Right renal pelvis (tissue), 4 donors: Measurements from ENCODE around the gene SLCO4C1. TPM values are rescaled to one million over a fixed set of nuclear protein-coding genes. Genes with fewer than 3 reads are reported as not detected.

Experiments used
- DNase-seq, 4 donors: peaks; one replicate each; pipeline ENCODE4 v3.0.0-alpha.2; 2013; ENCODE audit warnings: low read depth in 4 of 4, low spot score in 3 of 4, missing footprints in 1 of 4
- polyA plus RNA-seq, 4 donors: library from polyadenylated mRNA; unstranded; fragments of 120-200 nt; gene quantifications; one replicate each; pipeline ENCODE4 v1.2.1, GENCODE V29; 2013; ENCODE audit not compliant: insufficient read length in 4 of 4

Gene SLCO4C1
- polyA plus RNA-seq, 4 donors: 19.2 to 30.0 (median 29.3) TPM

DNA sequence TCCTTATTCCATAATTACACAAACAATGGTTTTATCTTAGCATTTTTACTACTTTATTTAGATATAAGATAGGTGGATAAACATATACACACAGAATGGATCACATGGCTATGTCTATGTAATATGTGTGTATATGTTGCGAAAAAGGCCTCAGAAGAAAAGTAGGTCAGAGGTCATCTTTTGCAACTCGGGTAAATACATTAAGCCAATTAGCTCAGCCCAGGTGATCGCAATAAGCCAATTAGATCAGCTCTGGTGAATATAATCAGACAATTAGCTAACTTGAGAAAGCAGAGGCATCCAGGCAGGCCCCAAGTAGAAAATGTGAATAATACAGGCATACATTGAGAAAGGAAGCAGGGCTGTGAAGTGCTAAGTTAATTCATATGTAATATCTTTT, 24.3 kb downstream of the SLCO4C1 start:
- DNase-seq: no peak

DNA sequence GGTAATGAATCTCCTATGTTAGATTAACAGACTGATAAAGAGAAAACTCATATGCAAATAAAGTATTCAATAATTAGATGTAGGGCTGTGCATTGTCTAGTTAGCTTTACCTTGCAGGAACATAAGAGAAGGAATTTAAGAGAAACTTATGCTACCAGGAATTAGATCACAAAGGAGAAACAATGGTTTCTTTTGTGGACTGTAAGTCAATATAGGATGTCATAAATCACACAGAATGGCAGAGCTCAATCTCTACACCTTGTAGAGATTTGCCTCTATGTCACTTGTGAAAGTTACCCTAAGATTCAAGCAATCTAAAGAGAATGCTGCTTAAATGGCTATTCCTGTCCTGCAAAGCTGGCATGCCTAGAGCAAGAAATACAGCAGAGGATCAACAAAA, 26.0 kb downstream of the SLCO4C1 start:
- DNase-seq: no peak

DNA sequence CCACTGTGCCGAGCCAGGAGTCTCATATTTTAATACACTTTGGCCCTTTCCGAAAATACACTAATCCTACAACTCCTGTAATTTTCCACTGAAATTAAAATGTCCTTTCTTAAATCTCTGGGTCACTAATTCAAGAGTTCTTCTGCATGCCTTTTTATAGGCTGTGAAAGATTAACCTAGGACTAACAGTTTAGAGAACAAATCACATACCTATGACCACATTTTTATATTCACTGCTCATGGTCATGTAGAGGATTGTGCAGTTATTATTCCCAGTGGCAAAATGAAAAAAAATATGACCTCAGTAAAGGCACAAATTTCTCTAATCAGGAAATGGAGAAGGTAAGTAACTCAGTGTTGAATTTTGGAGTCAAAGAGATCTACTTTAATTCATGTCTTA, 33.4 kb downstream of the SLCO4C1 start:
- no peak for DNase-seq

DNA sequence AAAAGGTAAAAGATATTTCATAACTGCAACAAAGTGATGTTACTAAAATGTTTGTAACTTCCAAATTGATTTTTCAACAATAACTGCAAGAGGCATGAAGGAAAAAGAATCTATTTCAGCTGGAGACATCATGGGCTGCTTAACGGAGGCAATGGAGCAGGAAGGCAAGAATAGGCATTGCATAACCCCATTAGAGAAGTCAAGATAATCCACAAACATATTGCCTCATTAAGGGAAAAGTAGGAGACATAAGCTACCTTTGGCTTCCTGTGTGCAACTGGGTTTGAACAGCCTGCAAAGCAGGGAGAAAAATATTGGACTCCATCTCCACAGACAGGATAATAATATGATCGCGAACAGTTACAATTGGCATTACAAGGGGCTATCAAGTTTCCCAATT, 46.7 kb downstream of the SLCO4C1 start:
- no peak for DNase-seq

GRCh38 chr5:102243213-102243612, 52.9 kb downstream of the SLCO4C1 start:
- no peak for DNase-seq

DNA sequence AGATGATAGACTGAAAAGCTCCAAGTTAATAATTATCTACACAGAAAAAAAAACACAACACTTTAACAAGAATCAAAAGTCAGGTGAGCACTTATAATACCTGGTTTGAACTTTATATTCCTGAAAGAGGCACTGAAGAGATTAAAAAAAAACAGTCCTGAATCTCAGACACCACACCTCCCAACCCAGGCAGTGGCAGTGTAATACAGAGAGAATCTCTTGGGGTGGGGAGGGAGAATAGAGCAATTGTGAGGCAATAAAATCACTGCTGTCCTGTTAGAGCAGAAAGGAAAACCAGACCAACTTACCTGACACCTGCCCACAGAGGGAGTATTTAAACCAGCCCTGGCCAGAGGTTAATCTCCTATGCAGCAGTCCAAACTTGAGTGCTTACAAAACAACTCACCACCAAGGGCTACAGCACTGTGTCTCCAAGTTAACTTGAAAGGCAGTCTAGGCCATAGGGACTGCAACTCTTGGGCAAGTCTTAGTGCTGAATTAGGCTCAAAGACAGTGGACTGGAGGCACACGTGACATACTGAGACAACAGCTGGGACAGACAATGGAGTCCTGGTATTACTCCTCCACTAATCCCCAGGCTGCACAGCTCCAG, 54.2 kb downstream of the SLCO4C1 start:
- DNase-seq: no peak

DNA sequence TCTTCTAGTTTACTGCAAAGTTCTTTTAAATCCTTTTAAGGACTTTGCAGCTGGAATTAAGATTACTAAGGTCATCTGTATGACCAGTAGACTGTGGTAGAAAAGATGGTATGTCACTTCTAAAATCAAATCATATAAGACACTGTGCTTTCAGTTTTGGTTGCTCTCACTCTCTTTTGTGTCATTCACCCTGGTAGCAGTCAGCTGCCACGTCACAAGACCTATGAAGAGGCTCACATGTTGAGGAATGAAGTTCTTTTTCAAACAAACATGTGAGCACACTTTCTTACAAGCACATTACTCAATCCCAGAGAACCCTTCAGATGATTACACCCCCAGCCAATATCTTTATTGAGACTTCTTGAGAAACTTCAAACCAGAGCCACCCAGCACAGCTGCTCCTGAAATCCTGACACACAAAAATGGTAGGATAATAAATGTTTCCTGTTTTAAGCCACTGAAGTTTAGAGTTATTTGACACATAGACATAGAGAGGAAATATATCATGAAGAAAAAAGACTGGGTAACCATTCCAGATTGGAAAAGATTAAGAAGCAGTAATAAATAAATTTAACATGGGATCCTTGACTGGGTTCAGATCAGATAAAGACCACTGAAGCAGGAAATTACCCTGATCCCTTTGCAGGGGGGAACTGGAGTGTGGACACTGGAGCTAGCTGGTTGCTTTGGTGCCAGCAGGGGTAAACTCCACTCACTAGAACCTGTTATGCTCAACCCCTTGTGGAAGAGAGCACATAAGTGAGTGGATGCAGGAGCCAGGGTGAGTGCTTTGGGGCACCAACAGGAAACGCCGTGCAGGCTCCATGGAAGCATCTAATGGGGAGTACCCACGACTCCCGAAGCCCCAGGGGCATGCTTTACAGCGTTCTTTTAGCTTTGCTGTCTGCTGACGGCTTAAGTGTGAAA, 64.1 kb downstream of the SLCO4C1 start:
- DNase-seq: no peak

DNA sequence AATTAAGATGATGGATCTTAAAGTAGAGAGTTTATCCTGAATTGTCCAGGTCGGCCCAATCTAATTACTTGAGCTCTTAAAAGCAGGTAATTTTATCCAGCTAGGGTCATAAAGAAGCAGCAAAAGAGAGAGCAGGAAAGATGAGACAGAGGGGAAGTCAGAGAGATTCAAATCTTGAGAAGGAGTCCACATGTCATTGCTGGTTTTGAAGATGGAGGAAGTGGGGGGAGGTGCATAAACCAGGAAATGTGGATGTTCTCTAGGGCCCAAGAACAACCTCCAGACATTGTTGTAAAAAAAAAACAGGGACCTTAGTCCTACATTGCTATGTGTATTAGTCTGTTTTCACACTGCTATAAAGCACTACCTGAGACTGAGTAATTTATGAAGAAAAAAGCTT, 66.4 kb downstream of the SLCO4C1 start:
- no peak for DNase-seq

DNA sequence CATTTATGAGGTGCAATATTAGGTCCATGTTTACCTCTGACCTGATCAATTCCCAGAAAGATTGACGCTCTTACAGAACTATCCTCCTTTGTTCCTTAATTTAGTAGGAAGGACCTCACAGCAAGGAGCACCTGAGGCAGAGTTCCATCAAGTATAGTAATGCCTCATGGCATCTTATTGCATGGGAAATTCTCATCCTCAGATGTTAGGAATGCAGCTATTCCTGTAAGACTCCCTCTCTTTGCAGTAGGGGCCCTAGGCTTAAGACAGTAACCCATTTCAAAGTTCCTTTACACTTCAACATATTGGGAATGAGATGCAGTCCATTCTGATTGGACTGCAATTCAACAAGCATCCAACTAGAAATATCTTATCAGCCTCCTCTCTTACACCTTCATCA, 69.8 kb downstream of the SLCO4C1 start:
- DNase-seq: no peak

DNA sequence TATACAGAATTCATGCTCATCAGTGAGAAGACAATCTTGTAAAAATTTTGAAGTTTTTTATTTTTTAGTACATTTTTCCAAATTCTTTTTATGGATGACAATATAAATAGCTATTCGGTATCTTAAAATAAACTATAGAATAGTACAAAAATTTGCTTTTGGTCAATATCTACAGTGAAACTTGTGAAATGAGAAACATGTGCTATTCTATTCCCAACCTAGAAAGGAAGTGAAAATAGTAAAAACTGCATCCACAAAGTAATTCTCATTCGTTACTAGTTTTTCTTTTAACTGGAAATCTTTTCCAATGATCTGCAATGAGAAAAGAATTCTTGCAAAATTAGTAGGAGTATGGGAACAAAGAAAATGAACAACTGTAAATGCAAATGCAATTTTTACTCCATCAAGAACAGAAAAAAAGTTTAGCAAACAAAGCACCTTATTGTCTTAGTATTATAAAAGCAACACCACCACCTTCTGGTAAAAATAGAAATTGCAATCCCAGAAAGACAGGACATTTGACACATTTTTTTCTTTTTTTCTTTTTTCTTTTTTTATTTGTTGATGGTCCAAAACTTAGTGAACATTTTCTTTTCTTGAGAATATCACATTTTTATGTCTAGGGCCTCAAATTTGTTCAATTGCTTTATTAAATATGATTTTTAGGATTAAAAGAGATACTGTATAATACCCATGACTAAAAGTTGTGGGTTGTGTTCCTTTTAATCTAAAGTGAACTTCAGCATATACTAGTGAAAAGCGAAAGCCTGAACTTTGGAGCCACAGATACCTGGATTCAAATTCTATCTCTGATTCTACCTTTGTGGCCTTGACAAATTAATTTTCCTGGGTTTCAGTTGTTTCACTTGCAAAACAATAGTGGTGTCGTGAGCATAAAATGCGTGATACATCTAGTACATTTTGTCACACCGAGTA, 72.3 kb downstream of the SLCO4C1 start:
- DNase-seq: peak in 2 of 4 donors; percentile 10 to 22

- no peak for DNase-seq
These were observed 73.3 kb downstream of the SLCO4C1 start for GRCh38 chr5:102222772-102223171.

DNA sequence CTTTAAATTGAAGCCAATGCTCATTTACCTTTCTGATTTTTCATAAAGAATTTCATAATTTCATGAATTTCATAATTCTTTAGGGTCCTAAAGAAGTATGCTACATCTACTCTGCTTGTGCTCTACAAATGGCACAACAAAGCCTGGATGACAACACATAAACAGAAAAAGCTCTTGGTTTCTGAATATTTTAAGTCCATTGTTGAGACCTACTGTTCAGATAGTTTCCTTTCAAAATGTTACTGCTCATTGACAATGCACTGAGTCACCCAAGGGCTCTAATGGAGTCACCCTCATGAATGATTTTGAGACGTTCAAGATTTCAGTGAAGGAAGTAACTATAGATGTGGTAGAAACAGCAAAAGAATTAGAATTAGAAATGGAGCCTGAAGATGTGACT, 74.1 kb downstream of the SLCO4C1 start:
- no peak for DNase-seq

DNA sequence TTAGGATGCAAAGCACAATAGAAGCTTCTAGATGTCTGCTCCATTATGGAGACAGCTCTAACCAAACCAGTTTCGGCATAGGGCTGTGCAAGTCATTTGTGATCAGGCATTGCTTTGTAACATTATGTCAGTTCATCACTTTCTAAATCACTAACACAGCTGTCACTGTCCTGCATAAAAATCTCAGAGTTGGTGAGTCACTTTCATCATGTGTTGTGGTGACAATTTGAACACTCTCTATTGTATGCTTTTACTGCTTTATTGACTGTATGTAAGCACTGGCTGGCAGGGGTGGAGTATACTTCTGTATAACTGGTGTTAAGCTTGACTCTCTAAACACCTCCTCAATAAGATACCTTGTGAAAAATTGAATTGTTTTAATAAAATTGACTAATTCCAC, 77.9 kb downstream of the SLCO4C1 start:
- no peak for DNase-seq

DNA sequence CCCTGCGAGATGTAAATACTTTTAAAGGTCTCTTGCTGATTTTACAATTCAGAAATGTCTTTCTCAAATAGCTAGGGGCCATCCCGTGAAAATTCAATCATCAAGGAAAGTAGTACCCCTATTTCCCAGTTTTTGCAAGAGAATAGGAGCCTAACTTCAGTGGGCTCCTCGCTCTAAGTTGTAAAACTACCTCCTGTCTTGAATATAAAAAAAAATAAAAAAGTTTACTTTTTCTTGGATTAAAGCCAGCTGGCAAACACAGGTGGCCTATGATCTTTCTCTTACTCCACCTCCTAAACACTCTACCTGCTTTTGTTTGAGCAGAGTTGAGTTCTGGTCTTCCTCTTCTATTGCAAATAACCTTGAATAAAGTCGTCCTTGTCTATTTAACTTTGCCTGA, 79.4 kb downstream of the SLCO4C1 start:
- DNase-seq: no peak

- no peak for DNase-seq
These were observed 84.9 kb downstream of the SLCO4C1 start for GRCh38 chr5:102211165-102211564.

- no peak for DNase-seq
These were observed 95.2 kb downstream of the SLCO4C1 start for GRCh38 chr5:102200861-102201260.

GRCh38 chr5:102196481-102196880, 99.6 kb downstream of the SLCO4C1 start:
- DNase-seq: no peak
